ENCODE results near the gene HES7.

DNA sequence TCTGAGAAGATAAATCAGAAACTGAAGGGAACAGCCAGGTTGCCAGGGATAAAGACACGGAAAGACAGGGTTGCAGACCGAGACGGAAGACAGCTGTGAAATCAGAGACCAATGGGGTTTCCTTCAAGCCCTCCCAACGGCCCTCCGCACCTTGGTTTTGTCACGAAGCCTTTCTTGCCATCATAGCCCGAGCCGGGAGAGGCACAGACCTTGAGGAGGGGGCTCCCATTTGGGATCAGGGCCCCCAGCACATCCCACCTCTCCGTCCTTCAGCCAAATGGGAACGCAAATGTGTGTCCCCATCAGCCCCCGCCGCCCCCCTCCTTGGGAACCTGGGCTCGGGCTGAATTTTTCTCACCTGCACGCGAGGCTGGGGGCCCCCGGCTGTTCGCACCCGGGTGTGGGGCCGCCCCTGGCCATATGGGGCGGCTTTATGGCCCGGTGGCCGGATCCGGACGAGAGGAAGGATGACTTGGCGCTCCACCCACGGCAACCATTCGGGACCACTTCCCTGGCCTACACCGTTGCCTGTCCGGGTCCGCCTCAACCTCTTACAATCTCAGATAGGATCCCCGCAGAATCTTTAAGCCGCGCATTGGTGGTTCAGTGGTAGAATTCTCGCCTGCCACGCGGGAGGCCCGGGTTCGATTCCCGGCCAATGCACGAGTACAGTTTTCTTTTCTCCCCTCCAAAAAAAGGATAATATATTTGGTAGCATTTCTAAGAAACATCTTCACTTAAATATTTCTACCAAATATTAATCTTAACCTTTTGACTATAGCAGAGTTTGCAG is 1.4 kb upstream of the HES7 start:
- TF ChIP-seq, protein P1, sequence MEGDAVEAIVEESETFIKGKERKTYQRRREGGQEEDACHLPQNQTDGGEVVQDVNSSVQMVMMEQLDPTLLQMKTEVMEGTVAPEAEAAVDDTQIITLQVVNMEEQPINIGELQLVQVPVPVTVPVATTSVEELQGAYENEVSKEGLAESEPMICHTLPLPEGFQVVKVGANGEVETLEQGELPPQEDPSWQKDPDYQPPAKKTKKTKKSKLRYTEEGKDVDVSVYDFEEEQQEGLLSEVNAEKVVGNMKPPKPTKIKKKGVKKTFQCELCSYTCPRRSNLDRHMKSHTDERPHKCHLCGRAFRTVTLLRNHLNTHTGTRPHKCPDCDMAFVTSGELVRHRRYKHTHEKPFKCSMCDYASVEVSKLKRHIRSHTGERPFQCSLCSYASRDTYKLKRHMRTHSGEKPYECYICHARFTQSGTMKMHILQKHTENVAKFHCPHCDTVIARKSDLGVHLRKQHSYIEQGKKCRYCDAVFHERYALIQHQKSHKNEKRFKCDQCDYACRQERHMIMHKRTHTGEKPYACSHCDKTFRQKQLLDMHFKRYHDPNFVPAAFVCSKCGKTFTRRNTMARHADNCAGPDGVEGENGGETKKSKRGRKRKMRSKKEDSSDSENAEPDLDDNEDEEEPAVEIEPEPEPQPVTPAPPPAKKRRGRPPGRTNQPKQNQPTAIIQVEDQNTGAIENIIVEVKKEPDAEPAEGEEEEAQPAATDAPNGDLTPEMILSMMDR (IDR thresholded peaks at IDR 0.05), result no peak
- no peak for TF ChIP-seq POLR2A (IDR thresholded peaks at IDR 0.05)
